Panc1 (cell line): ENCODE data around the gene AVEN. TPM values are rescaled to one million over a fixed set of nuclear protein-coding genes. Genes with fewer than 3 reads are reported as not detected.

Source experiments
- ATAC-seq: fragments of 200-7000 bp; cut with Tn5 transposase; 2 replicates; pipeline ENCODE4 v1.9.1; 2020; ENCODE audit warnings: mild to moderate bottlenecking, moderate library complexity
- BruUV-seq: library from RNA; stranded (reverse); fragments of 400-500 nt; replicated peaks from 2 replicates; lab custom pipeline; 2021; lab: Mats Ljungman, UMichigan
- CTCF ChIA-PET: fragments of 300-600 bp; sonication (Branson Sonifier 250); formaldehyde crosslinking; loops from one replicate; lab custom pipeline; 2022; ENCODE audit warnings: antibody characterized with exemption; lab: Charles Lee
- POLR2A ChIA-PET: fragments of 300-600 bp; sonication (Branson Sonifier 250); formaldehyde crosslinking; loops from one replicate; lab custom pipeline; 2022; ENCODE audit warnings: antibody characterized with exemption; lab: Charles Lee
- DNase-seq: peaks from one replicate; pipeline ENCODE4 v3.0.0-alpha.2; 2010; ENCODE audit warnings: low read depth, low spot score
- H3K27ac ChIP-seq: 2 replicates; pipeline ENCODE4 v1.5.1; 2011; ENCODE audit warnings: mild to moderate bottlenecking, low read length, inconsistent platforms
- H3K27me3 ChIP-seq: fragments of 200-500 bp; sonication (Bioruptor generic); 2 replicates; pipeline ENCODE4 v1.6.0; 2014; ENCODE audit warnings: low read length, inconsistent platforms; ENCODE audit not compliant: control insufficient read depth, insufficient read depth
- H3K36me3 ChIP-seq: fragments of 200-500 bp; sonication (Bioruptor generic); 2 replicates; pipeline ENCODE4 v1.5.1; 2014; ENCODE audit warnings: inconsistent platforms, mild to moderate bottlenecking, low read length, moderate library complexity; ENCODE audit not compliant: control insufficient read depth, insufficient read depth
- H3K4me1 ChIP-seq: 2 replicates; pipeline ENCODE4 v1.5.1; 2011; ENCODE audit warnings: inconsistent platforms, mild to moderate bottlenecking, low read length, moderate library complexity; ENCODE audit not compliant: control insufficient read depth, insufficient read depth
- H3K4me3 ChIP-seq, 2 experiments: 2 replicates each; pipeline ENCODE4 v1.5.1; 2011 to 2012; ENCODE audit warnings: low read depth in 2 of 2, low read length in 2 of 2, mild to moderate bottlenecking in 2 of 2, inconsistent platforms in 1 of 2, moderate library complexity in 1 of 2
- H3K9me3 ChIP-seq: fragments of 200-500 bp; sonication (Bioruptor generic); 2 replicates; pipeline ENCODE4 v1.5.1; 2014; ENCODE audit warnings: low read depth, mild to moderate bottlenecking, inconsistent platforms, low read length, moderate library complexity; ENCODE audit not compliant: control insufficient read depth, insufficient read depth
- POLR2AphosphoS5 ChIP-seq: IDR thresholded peaks from 2 replicates; pipeline ENCODE4 v1.6.1; 2012; ENCODE audit warnings: mild to moderate bottlenecking, low read depth, low read length, moderate library complexity
- SIN3A ChIP-seq: IDR thresholded peaks from 2 replicates; pipeline ENCODE4 v1.6.1; 2012; ENCODE audit warnings: low read depth, mild to moderate bottlenecking, low read length, moderate library complexity, borderline replicate concordance; ENCODE audit not compliant: insufficient read depth
- TCF7L2 ChIP-seq: IDR thresholded peaks from 2 replicates; pipeline ENCODE4 v1.6.1; 2011; ENCODE audit warnings: mild to moderate bottlenecking, low read depth, low read length, inconsistent platforms
- in situ Hi-C: cut with HindIII; loops from 2 replicates; pipeline ENCODE4 v1.10.0; 2016; ENCODE audit warnings: low sequenced_read_pairs, low pct_unique_long_range_greater_than_20kb
- intact Hi-C: fragments of 100-400 bp; cut with micrococcal nuclease; formaldehyde crosslinking; loops from one replicate; pipeline ENCODE4 v1.10.0; 2022; ENCODE audit not compliant: unreplicated experiment
- total RNA-seq: library from RNA; stranded (reverse); gene quantifications from one replicate; pipeline ENCODE4 v1.2.1, GENCODE V29; 2021; ENCODE audit not compliant: unreplicated experiment
- TF ChIP-seq, protein P1 (sequence below), 2 experiments: IDR thresholded peaks; 2 replicates each; pipeline ENCODE4 v1.6.1; 2011 to 2012; ENCODE audit warnings: low read depth in 2 of 2, control low read depth in 1 of 2, low read length in 1 of 2, mild to moderate bottlenecking in 1 of 2, moderate library complexity in 1 of 2; ENCODE audit not compliant: insufficient read depth in 1 of 2
- TF ChIP-seq, protein P2 (sequence below): fragments of 450-650 bp; IDR thresholded peaks from 2 replicates; pipeline ENCODE4 v1.5.1; 2017; ENCODE audit warnings: mild to moderate bottlenecking

The AVEN gene
- total RNA-seq, 1 experiment from 2014 or later: 18.4 TPM

DNA sequence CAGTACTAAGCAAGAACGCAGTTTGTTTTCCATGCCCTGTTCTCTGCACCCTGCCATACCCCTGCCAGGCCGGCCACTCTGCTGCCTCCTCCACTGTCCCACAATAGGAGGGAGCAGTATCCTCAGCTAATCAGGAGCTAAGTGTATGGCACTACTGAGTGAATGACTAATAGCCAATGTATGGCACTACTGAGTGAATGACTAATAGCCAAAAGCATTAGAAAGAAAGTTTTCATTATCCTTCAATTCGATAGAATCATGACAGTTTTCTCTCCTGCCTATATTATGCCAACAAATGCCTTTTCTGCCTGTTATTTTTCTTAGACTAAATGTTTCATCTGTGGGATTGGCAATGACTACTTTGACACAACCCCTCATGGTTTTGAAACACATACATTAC lies 178.2 kb downstream of the AVEN start:
- Histone ChIP-seq H3K4me3 (no peak overlapping the region), H3K27me3 (no peaks in the 10 kb centered on the region), H3K27ac (no peak overlapping the region), H3K36me3 (no peaks in the 10 kb centered on the region), H3K9me3 (no peaks in the 10 kb centered on the region), H3K4me1 (no peaks in the 10 kb centered on the region)
- ATAC-seq: peak; percentile 51; the same call in 1 of the 2 replicates
- TF ChIP-seq TCF7L2 (no peak), POLR2AphosphoS5 (no peak), SIN3A (no peak)
- TF ChIP-seq, protein P1, sequence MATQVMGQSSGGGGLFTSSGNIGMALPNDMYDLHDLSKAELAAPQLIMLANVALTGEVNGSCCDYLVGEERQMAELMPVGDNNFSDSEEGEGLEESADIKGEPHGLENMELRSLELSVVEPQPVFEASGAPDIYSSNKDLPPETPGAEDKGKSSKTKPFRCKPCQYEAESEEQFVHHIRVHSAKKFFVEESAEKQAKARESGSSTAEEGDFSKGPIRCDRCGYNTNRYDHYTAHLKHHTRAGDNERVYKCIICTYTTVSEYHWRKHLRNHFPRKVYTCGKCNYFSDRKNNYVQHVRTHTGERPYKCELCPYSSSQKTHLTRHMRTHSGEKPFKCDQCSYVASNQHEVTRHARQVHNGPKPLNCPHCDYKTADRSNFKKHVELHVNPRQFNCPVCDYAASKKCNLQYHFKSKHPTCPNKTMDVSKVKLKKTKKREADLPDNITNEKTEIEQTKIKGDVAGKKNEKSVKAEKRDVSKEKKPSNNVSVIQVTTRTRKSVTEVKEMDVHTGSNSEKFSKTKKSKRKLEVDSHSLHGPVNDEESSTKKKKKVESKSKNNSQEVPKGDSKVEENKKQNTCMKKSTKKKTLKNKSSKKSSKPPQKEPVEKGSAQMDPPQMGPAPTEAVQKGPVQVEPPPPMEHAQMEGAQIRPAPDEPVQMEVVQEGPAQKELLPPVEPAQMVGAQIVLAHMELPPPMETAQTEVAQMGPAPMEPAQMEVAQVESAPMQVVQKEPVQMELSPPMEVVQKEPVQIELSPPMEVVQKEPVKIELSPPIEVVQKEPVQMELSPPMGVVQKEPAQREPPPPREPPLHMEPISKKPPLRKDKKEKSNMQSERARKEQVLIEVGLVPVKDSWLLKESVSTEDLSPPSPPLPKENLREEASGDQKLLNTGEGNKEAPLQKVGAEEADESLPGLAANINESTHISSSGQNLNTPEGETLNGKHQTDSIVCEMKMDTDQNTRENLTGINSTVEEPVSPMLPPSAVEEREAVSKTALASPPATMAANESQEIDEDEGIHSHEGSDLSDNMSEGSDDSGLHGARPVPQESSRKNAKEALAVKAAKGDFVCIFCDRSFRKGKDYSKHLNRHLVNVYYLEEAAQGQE (IDR thresholded peaks at IDR 0.05; ENCODE audit: insufficient read depth in 1 of 2, low read depth in 2 of 2, low read length in 1 of 2): no peak
- TF ChIP-seq, protein P2, sequence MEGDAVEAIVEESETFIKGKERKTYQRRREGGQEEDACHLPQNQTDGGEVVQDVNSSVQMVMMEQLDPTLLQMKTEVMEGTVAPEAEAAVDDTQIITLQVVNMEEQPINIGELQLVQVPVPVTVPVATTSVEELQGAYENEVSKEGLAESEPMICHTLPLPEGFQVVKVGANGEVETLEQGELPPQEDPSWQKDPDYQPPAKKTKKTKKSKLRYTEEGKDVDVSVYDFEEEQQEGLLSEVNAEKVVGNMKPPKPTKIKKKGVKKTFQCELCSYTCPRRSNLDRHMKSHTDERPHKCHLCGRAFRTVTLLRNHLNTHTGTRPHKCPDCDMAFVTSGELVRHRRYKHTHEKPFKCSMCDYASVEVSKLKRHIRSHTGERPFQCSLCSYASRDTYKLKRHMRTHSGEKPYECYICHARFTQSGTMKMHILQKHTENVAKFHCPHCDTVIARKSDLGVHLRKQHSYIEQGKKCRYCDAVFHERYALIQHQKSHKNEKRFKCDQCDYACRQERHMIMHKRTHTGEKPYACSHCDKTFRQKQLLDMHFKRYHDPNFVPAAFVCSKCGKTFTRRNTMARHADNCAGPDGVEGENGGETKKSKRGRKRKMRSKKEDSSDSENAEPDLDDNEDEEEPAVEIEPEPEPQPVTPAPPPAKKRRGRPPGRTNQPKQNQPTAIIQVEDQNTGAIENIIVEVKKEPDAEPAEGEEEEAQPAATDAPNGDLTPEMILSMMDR: no peak
- BruUV-seq: no TSS peak
- in situ Hi-C loops (no loop called here), intact Hi-C loops (no loop called here)
- CTCF ChIA-PET: interaction anchor here (0.7 kb wide), 1 partner anchor 660 kb away, joined by 5 read pairs; no protein-coding TSS in a partner anchor
- DNase-seq: no peak
- POLR2A ChIA-PET: no interaction called here

DNA sequence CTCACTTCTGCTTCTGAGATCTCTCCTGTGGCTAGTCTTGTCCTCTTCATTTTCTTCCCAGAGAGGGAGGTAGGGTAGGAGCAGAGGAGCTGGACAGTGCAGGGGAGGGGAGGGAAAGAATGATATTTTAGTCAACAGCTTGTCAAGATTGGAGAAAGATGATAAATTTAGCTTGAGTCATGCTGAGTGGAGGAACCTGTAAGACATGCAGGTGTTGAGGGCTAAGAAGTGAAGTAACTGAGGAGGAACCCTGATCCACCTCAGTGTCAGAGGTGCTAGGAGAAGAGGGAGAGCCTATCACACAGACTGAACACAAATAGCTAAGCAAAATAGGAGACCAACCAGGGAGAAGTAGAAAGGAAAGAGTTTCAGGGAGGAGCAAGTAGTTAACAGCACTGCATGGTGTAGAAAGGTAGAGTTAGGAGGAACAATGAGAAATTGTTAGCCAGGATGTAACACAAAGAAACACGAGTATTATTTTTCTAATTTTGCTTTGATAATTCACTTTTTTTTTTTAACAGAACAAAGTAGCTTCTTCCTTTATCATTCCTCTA lies 178.9 kb downstream of the AVEN start:
- Histone ChIP-seq H3K27ac (no peak overlapping the region), H3K9me3 (no peaks in the 10 kb centered on the region), H3K36me3 (no peaks in the 10 kb centered on the region), H3K4me1 (no peaks in the 10 kb centered on the region), H3K27me3 (no peaks in the 10 kb centered on the region), H3K4me3 (no peak overlapping the region)
- no peak for DNase-seq
- no TSS peak for BruUV-seq
- intact Hi-C loops (no loop called here), in situ Hi-C loops (no loop called here)
- ATAC-seq: no peak
- TF ChIP-seq TCF7L2: no peak
- TF ChIP-seq, protein P2: no peak
- TF ChIP-seq POLR2AphosphoS5: no peak
- TF ChIP-seq, protein P1 (IDR thresholded peaks at IDR 0.05; ENCODE audit: insufficient read depth in 1 of 2, low read depth in 2 of 2, low read length in 1 of 2): no peak
- no peak for TF ChIP-seq SIN3A
- ChIA-PET CTCF (interaction anchor here (0.7 kb wide), 1 partner anchor 659 kb away, joined by 5 read pairs; no protein-coding TSS in a partner anchor), POLR2A (no interaction called here)
